GM12864 (cell line): Measurements from ENCODE around the gene KL.

Experiments used
- DNase-seq: peaks from one replicate; pipeline ENCODE4 v3.0.0-alpha.2; 2011; ENCODE audit warnings: low read depth
- H3K4me3 ChIP-seq: 2 replicates; pipeline ENCODE4 v1.5.1; 2011; ENCODE audit warnings: mild to moderate bottlenecking, low read depth, low read length, control low read depth
- TF ChIP-seq, protein P1 (sequence below): IDR thresholded peaks from 2 replicates; pipeline ENCODE4 v1.5.1; 2011; ENCODE audit warnings: low read depth, mild to moderate bottlenecking, moderate library complexity, low read length, control low read depth, inconsistent platforms; ENCODE audit errors: missing control alignments

KL gene

DNA sequence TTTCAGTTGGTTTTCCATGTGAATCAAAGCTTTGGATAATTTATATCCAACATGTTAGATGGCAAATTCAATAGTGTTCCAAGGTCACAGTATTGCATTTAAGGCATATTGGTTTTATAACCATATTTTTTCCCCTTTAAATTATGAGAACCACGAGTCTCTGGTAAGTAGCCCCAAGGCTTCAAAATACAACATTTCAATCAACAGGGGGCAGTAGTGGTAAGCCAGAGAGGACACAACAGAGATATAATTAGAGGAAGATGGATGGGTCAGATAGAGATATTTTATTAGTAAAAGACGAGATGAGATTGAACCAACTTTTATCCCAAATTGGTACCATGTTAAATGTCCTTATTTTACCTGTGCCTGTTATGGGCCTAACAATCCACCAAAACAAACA is 53.1 kb downstream of the KL start:
- H3K4me3 ChIP-seq: no peak overlapping the region
- TF ChIP-seq, protein P1, sequence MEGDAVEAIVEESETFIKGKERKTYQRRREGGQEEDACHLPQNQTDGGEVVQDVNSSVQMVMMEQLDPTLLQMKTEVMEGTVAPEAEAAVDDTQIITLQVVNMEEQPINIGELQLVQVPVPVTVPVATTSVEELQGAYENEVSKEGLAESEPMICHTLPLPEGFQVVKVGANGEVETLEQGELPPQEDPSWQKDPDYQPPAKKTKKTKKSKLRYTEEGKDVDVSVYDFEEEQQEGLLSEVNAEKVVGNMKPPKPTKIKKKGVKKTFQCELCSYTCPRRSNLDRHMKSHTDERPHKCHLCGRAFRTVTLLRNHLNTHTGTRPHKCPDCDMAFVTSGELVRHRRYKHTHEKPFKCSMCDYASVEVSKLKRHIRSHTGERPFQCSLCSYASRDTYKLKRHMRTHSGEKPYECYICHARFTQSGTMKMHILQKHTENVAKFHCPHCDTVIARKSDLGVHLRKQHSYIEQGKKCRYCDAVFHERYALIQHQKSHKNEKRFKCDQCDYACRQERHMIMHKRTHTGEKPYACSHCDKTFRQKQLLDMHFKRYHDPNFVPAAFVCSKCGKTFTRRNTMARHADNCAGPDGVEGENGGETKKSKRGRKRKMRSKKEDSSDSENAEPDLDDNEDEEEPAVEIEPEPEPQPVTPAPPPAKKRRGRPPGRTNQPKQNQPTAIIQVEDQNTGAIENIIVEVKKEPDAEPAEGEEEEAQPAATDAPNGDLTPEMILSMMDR: peak; percentile 32
- DNase-seq: no peak

GRCh38 chr13:33070713-33071112 is 54.5 kb downstream of the KL start:
- TF ChIP-seq, protein P1: no peak

GRCh38 chr13:33072282-33072681 is 56.1 kb downstream of the KL start:
- TF ChIP-seq, protein P1: no peak
- no peak for DNase-seq
- H3K4me3 ChIP-seq: no peak overlapping the region

More at GRCh38 chr13:33070713-33071112, 54.5 kb downstream of the KL start:
- H3K4me3 ChIP-seq: no peak overlapping the region
- DNase-seq: no peak

DNA sequence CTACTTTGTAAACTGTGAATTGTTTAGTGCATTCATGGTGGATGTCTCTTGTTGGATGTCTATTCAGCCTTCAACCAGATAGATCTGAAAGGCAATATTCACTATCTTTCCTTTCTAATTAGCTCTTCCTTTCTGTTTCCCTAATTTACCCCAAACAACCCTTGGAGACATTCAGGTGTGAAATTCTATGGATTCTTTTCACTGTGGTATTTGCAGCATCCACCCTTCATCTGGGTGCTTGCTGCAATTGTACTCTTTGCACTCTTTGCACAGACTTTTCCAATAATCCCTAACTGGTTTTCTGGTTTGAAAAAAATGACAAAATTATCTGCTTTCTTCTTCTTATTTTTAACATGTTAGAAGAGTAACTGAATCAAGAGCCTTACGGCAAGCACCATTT is 56.5 kb downstream of the KL start:
- TF ChIP-seq, protein P1: no peak
- H3K4me3 ChIP-seq: no peak overlapping the region
- no peak for DNase-seq

GRCh38 chr13:33073338-33073737 is 57.1 kb downstream of the KL start:
- TF ChIP-seq, protein P1: no peak
- DNase-seq: no peak
- no peak overlapping the region for H3K4me3 ChIP-seq

DNA sequence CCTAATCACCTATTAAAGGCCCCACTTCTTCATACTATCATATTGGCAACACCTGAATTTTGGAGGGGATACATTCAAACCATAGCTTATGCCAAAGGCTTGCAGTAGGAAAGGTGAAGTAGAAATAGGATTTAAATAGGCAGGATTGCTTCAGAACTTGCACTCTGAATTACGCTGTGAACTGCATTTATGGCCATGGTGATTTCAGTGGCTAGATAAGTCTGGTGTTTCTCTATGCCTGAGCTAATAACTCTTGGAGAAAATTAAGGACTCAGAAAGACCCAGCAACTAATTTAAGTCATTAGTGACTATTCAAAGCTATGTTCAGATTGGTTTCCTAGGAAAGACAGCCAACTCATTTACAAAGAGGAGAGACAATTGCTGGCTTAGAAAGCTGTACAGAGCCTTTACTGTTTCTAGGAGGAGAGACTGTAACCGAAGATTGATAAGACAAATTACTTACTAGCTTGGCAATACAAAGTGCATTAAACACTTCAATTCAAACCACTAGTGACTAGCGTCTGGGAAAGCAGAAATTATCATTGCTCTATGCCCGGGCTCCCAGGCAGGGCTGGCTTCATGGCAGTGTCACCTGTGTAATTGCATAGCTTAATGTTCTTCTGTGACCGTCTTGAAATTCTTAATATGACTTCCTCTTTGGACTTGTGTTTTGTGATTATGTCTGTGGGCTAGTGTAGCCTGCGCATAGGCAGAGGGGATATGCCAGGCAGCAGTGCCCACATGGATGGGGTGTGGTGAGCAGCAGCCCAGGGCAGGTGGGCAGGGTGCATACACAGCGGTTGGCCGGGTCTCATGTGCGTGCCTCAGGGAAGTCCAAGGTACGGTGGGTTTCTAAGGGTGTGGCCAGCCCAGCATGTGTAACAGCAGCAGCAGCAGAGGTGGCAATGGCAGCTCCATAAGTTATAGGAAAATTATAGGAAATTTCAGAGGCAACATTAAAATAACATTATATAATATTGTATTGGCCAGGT is 60.1 kb downstream of the KL start:
- DNase-seq: no peak
- no peak overlapping the region for H3K4me3 ChIP-seq
- TF ChIP-seq, protein P1: no peak
